ENCODE measurements around the gene TECRL. TPM values are rescaled to one million over a fixed set of nuclear protein-coding genes. Genes with fewer than 3 reads are reported as not detected.

Gene TECRL
- total RNA-seq, 1 experiment from 2014 or later = not detected

DNA sequence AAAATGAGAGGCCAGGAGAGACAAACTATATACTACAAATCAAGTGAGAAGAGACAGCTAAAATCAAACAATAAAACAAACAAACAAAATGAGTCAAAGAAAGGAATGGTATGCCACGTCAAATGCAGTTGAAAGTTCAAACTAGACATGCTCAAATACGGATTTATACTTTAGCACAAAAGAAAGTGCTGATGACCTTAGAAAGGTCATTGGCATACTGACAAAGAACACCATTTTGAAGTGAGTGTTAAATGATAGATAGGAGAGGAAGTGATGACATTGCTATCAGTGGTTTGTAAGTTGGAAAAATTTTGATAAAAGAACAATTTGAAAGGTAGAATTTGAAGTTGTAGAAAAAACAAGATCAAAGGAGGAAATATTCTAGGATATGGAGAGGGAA is 55.3 kb downstream of the TECRL start:
- TF ChIP-seq EZH2phosphoT487 (IDR thresholded peaks at IDR 0.05; ENCODE audit: borderline replicate concordance) (no peak), SRF (IDR thresholded peaks at IDR 0.05; ENCODE audit: low read depth) (no peak), SIN3A (IDR thresholded peaks at IDR 0.05; ENCODE audit: low read depth) (no peak), CBX3 (IDR thresholded peaks at IDR 0.05; ENCODE audit: low read depth) (no peak), EZH2 (IDR thresholded peaks at IDR 0.05) (no peak), ZNF274 (IDR thresholded peaks at IDR 0.05; ENCODE audit: low read depth, low read length) (no peak), ZFX (IDR thresholded peaks at IDR 0.05) (no peak), RAD21 (IDR thresholded peaks at IDR 0.05; ENCODE audit: low read depth) (no peak)
- TF ChIP-seq, protein P1, sequence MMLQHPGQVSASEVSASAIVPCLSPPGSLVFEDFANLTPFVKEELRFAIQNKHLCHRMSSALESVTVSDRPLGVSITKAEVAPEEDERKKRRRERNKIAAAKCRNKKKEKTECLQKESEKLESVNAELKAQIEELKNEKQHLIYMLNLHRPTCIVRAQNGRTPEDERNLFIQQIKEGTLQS (IDR thresholded peaks at IDR 0.05) = no peak
- POLR2A ChIA-PET = no interaction called here
- Histone ChIP-seq H3K9me2 (ENCODE audit: insufficient read depth) (no peaks in the 10 kb centered on the region), H3K9ac (ENCODE audit: low read length) (no peak overlapping the region), H3K79me2 (ENCODE audit: insufficient read depth, low read length) (no peaks in the 10 kb centered on the region), H3K9me3 (ENCODE audit: control insufficient read depth in 1 of 2, insufficient read depth in 1 of 2, low read depth in 1 of 2, low read length in 2 of 2) (peaks cover 0 to 6% of the 10 kb centered on the region in 2 experiments; a peak in 1 of 4 replicates), H3K4me3 (replicated peaks in 1 of 2; ENCODE audit: low read depth in 1 of 2, low read length in 2 of 2) (no peak overlapping the region), H3K4me2 (ENCODE audit: low read length) (no peak overlapping the region), H2AFZ (ENCODE audit: low read depth, low read length, poor library complexity, severe bottlenecking) (no peak overlapping the region), H4K20me1 (ENCODE audit: insufficient read depth) (no peaks in the 10 kb centered on the region), H3K27me3 (ENCODE audit: insufficient read depth, low read length) (no peaks in the 10 kb centered on the region), H3K36me3 (ENCODE audit: control insufficient read depth in 1 of 2, insufficient read depth in 2 of 2, low read length in 2 of 2) (no peaks in the 10 kb centered on the region), H3K4me1 (ENCODE audit: control insufficient read depth in 1 of 2, insufficient read depth in 2 of 2, low read length in 2 of 2) (no peaks in the 10 kb centered on the region), H3K27ac (ENCODE audit: low read depth, low read length) (no peak overlapping the region)
- CTCF ChIA-PET = no interaction called here
- no peak for ATAC-seq
- RAD21 ChIA-PET (ENCODE audit: low non-redundant PET in 1 of 2, low total read pairs in 2 of 2, uncharacterized antibody in 2 of 2, unreplicated experiment in 2 of 2) = no interaction called here
- no TSS peak for BruUV-seq (replicated peaks)
- intact Hi-C loops (cut with micrococcal nuclease) = no loop called here
- DNase-seq (ENCODE audit: low read depth, low spot score) = no peak

DNA sequence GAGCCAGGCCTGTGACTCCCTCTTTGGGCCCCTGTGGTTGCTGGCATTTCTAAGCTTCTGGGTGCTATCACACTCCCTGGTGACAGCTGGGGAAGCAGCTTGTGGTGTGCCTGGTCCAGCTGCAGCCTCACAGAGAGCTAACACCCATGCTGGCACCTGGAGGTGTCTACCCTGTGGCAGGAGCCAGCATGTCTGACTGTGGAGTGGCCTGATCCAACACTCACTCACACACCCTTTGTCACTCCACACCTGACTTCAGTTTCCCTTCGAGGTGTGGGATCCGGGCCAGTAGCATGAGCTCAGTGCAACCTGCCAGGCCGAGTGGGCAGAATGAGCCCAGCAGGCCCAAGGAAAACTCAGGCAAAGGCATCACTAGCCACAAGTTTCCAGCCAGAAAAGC is 67.5 kb downstream of the TECRL start:
- ATAC-seq = no peak

More for the DNA sequence above, 67.5 kb downstream of the TECRL start:
- no peak overlapping the region for H3K4me2 ChIP-seq (ENCODE audit: low read length)
- H4K20me1 ChIP-seq (ENCODE audit: insufficient read depth) = no peaks in the 10 kb centered on the region
- no peak overlapping the region for H2AFZ ChIP-seq (ENCODE audit: low read depth, low read length, poor library complexity, severe bottlenecking)
- peaks cover 3 to 13% of the 10 kb centered on the region in 2 experiments; a peak in 2 of 4 replicates for H3K9me3 ChIP-seq (ENCODE audit: control insufficient read depth in 1 of 2, insufficient read depth in 1 of 2, low read depth in 1 of 2, low read length in 2 of 2)
- CTCF ChIA-PET = no interaction called here
- BruUV-seq (replicated peaks) = no TSS peak
- H3K36me3 ChIP-seq (ENCODE audit: control insufficient read depth in 1 of 2, insufficient read depth in 2 of 2, low read length in 2 of 2) = no peaks in the 10 kb centered on the region
- no peak overlapping the region for H3K27ac ChIP-seq (ENCODE audit: low read depth, low read length)
- H3K4me1 ChIP-seq (ENCODE audit: control insufficient read depth in 1 of 2, insufficient read depth in 2 of 2, low read length in 2 of 2) = no peaks in the 10 kb centered on the region
- no peak for DNase-seq (ENCODE audit: low read depth, low spot score)
- H3K27me3 ChIP-seq (ENCODE audit: insufficient read depth, low read length) = no peaks in the 10 kb centered on the region
- H3K9me2 ChIP-seq (ENCODE audit: insufficient read depth) = no peaks in the 10 kb centered on the region
- no peak overlapping the region for H3K9ac ChIP-seq (ENCODE audit: low read length)
- POLR2A ChIA-PET = no interaction called here
- RAD21 ChIA-PET (ENCODE audit: low non-redundant PET in 1 of 2, low total read pairs in 2 of 2, uncharacterized antibody in 2 of 2, unreplicated experiment in 2 of 2) = no interaction called here
- no peak overlapping the region for H3K4me3 ChIP-seq (replicated peaks in 1 of 2; ENCODE audit: low read depth in 1 of 2, low read length in 2 of 2)
- TF ChIP-seq RAD21 (IDR thresholded peaks at IDR 0.05; ENCODE audit: low read depth) = no peak
- no peak for TF ChIP-seq EZH2 (IDR thresholded peaks at IDR 0.05)
- no peak for TF ChIP-seq CEBPB (IDR thresholded peaks at IDR 0.05; ENCODE audit: low read depth)
- no peak for TF ChIP-seq YY1 (IDR thresholded peaks at IDR 0.05; ENCODE audit: extremely low read depth, insufficient replicate concordance, low read depth, low read length)
- no peak for TF ChIP-seq FOSL1 (IDR thresholded peaks at IDR 0.05; ENCODE audit: low read depth)
- TF ChIP-seq, protein P2, sequence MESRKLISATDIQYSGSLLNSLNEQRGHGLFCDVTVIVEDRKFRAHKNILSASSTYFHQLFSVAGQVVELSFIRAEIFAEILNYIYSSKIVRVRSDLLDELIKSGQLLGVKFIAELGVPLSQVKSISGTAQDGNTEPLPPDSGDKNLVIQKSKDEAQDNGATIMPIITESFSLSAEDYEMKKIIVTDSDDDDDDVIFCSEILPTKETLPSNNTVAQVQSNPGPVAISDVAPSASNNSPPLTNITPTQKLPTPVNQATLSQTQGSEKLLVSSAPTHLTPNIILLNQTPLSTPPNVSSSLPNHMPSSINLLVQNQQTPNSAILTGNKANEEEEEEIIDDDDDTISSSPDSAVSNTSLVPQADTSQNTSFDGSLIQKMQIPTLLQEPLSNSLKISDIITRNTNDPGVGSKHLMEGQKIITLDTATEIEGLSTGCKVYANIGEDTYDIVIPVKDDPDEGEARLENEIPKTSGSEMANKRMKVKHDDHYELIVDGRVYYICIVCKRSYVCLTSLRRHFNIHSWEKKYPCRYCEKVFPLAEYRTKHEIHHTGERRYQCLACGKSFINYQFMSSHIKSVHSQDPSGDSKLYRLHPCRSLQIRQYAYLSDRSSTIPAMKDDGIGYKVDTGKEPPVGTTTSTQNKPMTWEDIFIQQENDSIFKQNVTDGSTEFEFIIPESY (IDR thresholded peaks at IDR 0.05; ENCODE audit: extremely low read depth, insufficient replicate concordance, low read length) = no peak
- H3K79me2 ChIP-seq (ENCODE audit: insufficient read depth, low read length) = no peaks in the 10 kb centered on the region
- intact Hi-C loops (cut with micrococcal nuclease) = no loop called here

Measured in HCT116 (cell line).